H1 (cell line): ENCODE data around the gene ING5. TPM values are rescaled to one million over a fixed set of nuclear protein-coding genes. Genes with fewer than 3 reads are reported as not detected.

ENCODE experiments used
- BACH1 ChIP-seq: IDR thresholded peaks from 2 replicates; pipeline ENCODE4 v1.6.1; 2012; ENCODE audit warnings: low read length, improper control_type of control experiment
- BRCA1 ChIP-seq: IDR thresholded peaks from 2 replicates; pipeline ENCODE4 v1.6.1; 2012; ENCODE audit warnings: low read depth, low read length, improper control_type of control experiment
- CHD2 ChIP-seq: IDR thresholded peaks from 2 replicates; pipeline ENCODE4 v1.6.1; 2012; ENCODE audit warnings: low read length, improper control_type of control experiment
- TAF7 ChIP-seq: optimal IDR thresholded peaks from 2 replicates; pipeline ENCODE3; 2011; ENCODE audit warnings: low read depth, mild to moderate bottlenecking, inconsistent platforms, low read length, moderate library complexity, borderline replicate concordance
- polyA plus RNA-seq, 7 experiments: library from polyadenylated mRNA; depleted of rRNA in 3 of 7; stranded (reverse) in 5 of 7; unstranded in 2 of 7; fragments of >200 nt in 5 of 7; fragments of 200-250 nt in 2 of 7; gene quantifications; 1 replicate in 5 of 7; 2 replicates in 1 of 7; 4 replicates in 1 of 7; pipeline versions ENCODE4 v1.2.1 to v1.2.3, GENCODE V29; 2011 to 2013; ENCODE audit warnings: missing spikeins in 2 of 7, mixed read lengths in 2 of 7
- total RNA-seq: library from RNA; stranded (reverse); fragmentation: NEBNext Ultra II Directional; extraction: Animal tissue kit (Norgen Biotek cat#: 25700); gene quantifications from 2 replicates; pipeline ENCODE4 v1.2.1, GENCODE V29; 2021

Gene ING5
- total and polyA plus RNA-seq, 2 of the 8 experiments (the other 6 are each of a cell fraction or from before 2014, with no cell fraction given) = 41.5 to 47.4 TPM

GRCh38 chr2:241692448-241692847, 9.4 kb upstream of the ING5 start (continued):
- TF ChIP-seq TAF7 (no peak), CHD2 (no peak), BACH1 (no peak), BRCA1 (no peak)
